OCI-LY3 (cell line): ENCODE results near the gene CAMK2B.

Experiments
- CTCF ChIP-seq: fragments of 200-600, 300-600 bp; sonication (generic); IDR thresholded peaks from 2 replicates; pipeline ENCODE4 v1.5.1; 2014; ENCODE audit warnings: antibody characterized with exemption, low read length, low read depth
- EZH2phosphoT487 ChIP-seq: fragments of 200-600 bp; shearing (Covaris generic); IDR thresholded peaks from 2 replicates; pipeline ENCODE4 v1.6.1; 2018; ENCODE audit warnings: antibody characterized with exemption, mixed run types, low read depth

- TF ChIP-seq CTCF (no peak), EZH2phosphoT487 (no peak)
Observed at GRCh38 chr7:44257213-44257612, 68.2 kb downstream of the CAMK2B start.
